OCI-LY3 (cell line): ENCODE results near the gene FCN1.

Experiments used
- CTCF ChIP-seq: fragments of 200-600, 300-600 bp; sonication (generic); IDR thresholded peaks from 2 replicates; pipeline ENCODE4 v1.5.1; 2014; ENCODE audit warnings: antibody characterized with exemption, low read length, low read depth
- EZH2phosphoT487 ChIP-seq: fragments of 200-600 bp; shearing (Covaris generic); IDR thresholded peaks from 2 replicates; pipeline ENCODE4 v1.6.1; 2018; ENCODE audit warnings: antibody characterized with exemption, mixed run types, low read depth

DNA sequence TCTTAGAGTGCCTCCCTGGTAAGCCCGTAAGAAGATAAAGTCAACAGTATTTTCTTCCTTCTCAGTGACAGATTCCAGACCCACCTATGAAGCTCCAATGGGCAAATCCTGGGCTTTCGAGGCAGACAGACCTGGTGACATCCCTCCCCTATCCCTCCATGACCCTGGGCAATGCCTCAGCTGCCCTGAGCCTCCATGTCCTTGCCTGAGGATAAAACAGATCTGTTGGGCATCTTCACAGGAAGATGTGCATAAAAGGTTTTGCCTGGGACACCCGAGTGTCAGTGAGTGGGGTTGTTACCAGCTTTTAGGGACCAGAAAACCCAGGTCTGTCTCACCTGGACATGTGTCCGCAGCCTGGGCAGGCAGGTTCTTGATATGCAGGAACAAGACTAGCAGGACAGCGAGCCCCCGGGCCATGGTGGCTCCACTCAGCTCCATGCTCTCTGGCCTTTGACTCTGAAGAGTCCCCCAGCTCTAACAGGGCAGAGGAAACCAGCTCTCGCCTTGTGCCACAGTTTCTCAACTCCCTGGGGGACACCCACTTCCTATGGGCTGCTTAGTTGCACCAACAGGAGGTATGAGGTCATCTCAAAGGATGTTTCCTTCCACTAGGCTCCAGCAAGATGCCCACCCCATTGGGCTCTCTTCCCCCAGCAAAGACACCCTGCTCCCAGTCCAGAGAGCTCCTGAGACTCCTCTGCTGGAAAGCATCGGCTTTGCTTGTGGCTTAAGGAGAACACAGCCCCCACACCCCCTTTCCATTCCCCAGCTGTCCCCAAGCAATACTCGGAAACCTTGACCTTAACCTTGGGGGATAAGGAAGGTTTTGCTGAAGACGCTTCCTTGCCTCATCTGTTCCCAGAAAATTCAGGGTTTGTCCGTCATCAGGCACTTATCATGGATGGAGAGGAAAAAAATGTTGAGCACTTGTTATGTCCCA lies at the start of gene FCN1:
- TF ChIP-seq CTCF (no peak), EZH2phosphoT487 (no peak)
